HG02642 (cell line): ENCODE results near the gene CX3CL1.

ENCODE experiments used
- ATAC-seq: cut with Tn5 transposase; IDR thresholded peaks from one replicate; pipeline ENCODE4 v1.9.1; 2021; ENCODE audit warnings: mild to moderate bottlenecking; ENCODE audit not compliant: unreplicated experiment, poor library complexity

The CX3CL1 gene

DNA sequence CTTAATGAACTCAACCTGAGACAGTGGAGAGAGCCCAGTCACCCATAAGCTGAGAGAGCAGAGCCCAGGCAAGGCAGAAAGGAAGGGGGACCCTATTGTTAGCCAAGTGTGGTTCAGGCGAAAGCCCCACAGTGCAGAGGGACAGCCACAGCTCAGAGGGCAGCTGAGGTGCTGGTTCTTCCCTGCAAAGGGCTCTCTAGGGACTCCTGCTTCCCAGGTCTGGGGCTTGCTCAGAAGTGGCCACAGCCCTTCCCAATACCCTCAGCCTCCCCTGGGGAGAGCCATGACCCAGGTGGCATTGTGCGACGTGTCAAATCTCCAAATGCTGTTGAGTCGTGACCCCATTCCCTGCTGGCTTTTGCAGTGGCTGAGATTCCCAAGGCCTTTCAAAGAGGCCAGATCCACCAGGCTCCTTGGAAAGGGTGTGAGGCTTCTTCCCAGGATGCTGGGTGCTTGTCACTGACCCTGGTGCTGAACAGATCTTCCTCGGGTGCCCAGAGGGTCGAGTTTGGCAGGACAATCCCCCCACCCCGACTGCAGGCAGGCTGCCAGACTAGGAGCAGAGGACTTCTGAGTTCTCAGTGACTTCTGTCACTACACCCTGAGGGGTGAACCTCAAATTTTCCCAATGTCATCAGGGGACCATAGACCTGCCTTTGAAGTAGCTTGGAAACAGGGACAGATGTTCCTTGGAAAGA lies 29.8 kb downstream of the CX3CL1 start:
- no peak for ATAC-seq

DNA sequence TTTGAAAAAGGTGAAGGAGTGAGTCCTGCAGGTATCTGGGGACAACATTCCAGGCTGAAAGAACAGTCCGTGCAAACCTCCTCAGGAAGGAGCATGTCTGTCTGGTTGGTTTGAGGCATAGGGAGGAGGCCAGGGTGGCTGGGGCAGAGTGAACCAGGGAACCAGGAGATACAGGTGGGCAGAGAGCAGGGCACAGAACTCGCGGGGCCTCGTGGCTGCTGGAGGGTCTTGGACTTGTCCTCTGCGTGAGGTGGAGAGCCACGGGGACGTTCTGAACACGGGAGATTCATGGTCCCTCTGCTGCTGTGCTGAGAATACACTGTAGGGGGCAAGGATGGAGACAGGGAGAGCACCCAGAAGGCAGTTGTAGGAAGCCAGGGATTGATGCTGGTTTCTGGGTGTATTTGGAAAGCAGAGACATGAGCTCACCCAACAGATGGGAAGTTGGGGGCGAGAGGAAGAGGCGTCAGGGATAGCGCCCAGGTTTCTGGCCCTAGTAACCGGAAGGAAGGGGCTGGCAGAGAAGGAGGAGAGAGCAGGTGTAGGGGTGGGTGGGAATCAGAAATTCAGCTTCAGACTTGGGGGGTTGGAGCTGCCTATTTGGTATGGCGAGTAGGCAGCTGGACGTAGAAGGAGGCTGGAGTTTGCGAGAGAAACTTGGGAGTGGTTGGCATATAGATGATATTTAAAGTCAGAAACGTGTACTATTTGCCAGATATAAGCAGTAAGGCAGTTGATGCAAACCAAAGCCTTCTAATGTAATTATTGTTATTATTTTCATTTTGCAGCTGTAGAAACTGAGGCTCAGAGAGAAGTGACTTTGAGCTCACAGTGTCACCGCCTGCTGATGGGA lies 31.9 kb downstream of the CX3CL1 start, which contains the start of gene CCL17:
CCL17 (plus strand) TSS at position 803 of the 853 bp plus-strand sequence. CDS start 9,166 bp downstream, outside the sequence.
- ATAC-seq = no peak

DNA sequence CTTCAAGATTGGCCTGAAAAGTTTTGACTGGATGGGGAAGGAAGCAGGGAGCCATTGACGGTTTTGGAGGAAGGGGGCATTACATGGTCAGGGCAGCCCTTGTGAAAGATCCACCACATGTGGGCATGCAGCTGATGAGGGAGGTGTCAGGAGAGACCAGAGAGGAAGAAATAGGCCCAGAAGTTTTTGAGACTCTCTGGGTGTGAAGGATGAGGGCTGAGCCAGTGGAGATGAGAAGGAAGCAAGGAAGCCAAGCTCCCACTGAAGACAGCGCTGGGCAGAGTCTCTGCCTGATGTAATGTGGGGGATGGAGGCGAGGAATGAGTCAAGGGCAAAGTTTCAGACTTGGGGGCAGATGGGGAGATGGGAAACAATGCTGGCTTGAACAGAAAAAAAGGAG lies 32.8 kb downstream of the CX3CL1 start:
- no peak for ATAC-seq

DNA sequence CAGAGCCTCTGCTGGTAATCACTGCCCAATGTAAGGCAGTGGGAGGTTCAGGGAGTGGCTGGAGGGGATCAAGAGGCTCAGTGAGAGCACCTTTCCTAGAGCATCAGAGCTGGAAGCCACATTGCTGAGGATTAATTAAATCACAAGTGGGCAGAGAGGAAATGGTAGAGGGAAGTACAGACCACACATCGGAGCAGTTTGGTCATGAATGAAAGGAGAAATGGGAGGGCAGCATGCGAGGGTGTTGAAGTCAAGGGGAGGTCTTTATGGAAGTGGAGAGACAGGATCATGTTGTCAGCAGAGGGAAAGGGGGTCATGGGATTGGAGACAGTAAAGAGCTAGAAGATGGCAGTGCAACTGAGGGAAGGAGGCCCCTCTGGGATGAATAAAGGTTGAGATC lies 34.6 kb downstream of the CX3CL1 start:
- no peak for ATAC-seq

DNA sequence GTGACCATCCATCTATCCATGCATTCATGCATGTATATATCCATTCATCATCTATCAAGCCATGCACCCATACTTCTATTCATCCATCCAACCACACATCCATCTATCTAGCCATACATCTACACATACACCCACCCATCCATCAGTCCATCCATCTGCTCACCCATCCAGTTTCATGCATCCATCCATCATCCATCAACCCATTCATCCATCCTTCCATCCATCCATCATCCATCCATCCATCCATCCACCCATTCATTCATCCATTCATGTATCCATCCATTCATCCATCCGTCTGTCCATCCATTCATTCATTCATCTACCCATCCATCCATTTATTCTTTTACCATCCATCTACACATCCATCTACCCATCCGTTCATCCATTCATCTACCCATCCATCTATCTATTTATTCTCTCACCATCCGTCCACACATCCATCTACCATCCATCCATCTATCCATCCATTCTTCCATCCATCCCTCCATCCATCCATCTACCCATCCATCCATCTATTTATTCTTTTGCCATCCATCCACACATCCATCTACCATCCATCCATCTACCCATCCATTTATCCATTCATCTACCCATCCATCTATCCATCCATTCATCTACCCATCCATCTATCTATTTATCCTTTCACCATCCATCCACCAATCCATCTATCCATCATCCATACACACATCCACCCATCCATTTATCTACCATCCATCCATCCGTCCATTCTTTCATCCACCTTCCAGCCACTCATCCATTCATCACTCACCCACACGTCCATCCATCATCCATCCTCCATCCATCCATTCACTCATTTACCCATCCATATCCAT lies 35.4 kb downstream of the CX3CL1 start:
- ATAC-seq = no peak

DNA sequence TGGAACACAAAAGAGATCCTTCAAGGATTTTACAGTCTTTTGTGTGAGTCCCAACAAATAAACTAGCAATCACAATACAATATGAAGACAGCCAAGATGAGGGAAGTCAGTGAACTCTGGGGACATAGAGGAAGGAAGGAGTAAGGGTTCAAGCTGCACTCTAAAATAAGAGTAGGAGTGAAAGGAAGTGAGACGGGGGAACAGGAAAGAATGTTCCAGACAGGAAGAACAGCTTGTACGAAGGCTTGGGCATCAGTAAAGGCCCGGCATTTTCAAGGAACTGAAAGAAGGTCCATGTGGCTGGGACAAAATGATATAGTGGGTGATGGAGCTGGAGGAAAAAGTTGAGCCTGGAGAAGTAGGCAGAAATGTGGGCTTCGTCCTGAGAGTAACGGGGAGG lies 36.8 kb downstream of the CX3CL1 start:
- no peak for ATAC-seq

DNA sequence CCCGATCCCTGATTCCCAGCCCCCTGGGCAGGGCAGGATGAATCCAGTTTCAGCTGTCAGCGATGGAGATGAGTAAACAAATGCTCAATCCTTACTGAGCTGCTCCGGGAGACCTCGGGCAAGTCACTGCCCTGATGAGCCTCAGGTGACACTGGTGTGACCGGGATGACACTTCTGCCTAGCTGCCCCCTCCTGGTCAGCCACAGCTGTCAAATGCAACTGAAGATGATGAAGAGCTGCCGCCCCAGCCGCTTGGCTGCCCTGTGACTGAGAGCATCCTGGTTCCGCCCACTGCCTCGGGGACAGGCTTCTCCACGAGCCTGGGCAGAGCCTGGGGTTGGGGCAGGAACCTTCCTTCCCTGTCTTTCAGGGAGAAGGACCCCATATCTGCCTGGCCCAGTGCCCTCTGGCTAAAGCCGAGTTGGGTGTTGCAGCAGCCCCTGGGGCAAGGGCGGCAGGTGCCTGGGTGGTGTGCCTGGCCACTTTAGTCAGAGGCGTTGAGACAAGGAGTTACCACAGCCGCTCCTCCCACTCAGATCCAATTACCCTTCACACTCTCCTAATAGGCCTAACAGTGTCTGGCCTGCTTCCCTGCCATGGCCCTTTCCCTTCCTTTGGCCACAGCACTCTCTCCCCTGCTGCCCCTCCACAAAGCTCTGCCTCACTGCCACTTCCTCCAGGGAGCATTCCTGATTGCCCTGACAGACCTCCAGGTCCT lies 37.7 kb downstream of the CX3CL1 start:
- ATAC-seq = no peak

DNA sequence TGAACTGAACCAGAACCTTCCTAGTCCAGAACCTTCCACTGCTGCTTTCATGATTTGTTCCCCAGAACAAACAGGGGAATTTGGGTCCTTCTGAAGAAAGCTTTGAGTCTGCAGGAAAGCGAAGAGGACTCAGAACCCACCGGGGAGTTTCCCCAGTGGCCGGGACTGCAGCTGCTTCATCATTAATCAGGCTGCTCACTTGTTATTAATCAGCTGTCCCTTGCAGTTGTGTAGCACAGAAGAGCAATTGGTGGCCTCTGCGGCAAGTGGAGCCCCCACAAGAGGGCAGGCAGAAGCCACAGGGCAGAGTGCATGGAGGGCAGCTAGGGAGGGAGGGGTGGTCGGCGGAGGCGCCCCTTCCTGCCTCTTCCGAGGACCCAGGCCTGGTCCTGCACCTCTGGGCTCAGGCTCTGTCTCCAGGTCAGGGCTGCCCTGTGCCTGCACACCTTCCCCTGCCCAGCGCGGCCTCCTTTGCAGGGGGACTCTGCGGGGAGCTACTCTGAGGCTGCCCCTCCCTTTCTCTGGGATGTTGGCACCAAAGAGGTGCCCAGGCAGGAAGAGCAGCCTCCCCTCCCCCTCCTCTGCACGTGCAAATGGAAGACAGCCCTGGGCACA lies 39.2 kb downstream of the CX3CL1 start:
- ATAC-seq = no peak

DNA sequence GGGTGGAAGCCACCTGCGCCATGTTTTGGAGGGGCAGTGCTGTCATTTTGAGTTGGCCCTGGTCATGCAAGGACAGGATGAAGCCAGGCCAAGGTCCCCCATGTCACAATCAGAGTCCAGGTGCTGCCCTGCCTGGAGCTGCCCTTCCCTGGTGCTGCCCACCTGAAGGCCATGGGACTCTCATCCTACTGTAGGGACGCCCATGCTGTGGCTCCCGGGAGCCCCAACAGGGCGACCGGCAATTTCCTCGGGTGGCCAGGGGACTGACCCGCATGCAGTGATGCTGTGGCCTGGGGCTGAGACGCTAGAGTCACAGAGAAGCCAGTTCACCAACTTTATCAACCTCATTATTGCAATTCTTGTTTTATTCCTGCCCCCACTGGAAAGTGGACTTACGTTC lies 40.3 kb downstream of the CX3CL1 start:
- no peak for ATAC-seq

DNA sequence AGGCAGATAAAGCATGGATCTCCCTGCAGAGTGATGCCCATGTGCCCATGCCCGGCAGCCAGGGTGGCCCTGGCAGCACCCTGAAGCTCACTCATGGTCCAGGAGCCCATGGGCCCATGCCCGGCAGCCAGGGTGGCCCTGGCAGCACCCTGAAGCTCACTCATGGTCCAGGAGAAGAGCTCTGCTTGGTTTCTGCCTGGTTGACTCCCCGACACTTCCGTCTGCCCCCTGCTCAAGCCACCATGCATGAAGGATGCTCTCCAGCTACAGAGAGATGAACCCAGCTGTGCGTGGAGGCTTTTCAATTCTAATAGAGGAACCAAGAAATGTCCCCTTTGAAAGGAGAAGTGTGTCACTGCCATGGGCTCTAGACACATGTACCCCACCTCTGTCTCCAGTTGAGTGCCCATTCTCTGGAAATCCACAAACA lies 41.0 kb downstream of the CX3CL1 start:
- ATAC-seq = peak; percentile 53

DNA sequence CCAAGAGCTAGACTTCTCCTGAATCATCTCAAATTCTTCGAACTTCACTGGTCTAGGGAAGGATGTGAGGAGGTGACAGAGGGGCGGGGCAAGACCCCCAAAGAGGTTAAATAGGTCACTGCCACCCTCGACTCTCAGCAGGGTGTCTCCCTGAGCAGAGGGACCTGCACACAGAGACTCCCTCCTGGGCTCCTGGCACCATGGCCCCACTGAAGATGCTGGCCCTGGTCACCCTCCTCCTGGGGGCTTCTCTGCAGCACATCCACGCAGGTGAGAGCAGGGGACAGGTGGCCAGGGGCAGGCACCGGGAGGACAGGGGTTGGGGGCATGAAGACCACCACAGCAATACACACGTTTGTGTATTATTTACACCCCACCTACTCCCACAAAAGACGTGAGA lies 41.4 kb downstream of the CX3CL1 start:
- no peak for ATAC-seq

DNA sequence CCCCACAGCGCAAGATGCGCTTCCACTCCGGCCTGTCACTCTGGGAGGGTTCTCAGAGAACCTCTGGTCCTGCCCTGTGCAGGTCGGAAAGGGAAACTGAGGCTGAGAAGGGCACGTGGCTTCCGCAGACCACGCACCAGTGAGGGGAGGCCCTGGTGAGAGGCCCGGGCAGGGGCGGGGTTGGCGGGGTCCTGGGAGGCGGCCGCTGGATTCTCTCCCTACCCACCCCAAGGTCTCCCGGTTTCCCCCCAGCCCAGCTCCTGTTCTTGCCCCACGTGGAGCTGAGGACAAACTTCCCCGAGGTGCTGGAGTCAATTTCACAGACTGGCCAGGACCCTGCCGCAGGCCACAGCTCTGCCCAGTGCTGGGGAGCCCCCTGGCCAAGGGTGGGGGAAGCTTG lies 43.8 kb downstream of the CX3CL1 start:
- no peak for ATAC-seq

DNA sequence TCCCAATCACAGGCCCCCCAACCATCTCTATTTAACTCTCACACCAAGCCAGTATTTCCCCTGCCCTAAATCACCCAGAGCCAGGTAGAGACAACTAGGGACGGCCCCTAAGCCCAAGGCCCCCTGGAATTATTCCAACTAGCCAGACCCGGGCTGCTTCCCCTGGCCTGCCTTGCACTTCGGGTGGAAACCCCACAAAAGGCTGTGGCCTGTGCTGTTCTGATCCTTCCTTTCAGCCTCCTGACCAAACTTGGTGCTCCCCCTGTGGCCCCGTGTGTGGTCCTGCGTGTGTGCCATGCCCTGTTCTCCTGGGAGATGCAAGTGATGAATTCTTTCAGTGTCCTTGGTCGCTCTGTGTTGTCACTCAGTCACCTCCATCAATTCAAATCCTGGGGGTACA lies 47.2 kb downstream of the CX3CL1 start:
- ATAC-seq = no peak

DNA sequence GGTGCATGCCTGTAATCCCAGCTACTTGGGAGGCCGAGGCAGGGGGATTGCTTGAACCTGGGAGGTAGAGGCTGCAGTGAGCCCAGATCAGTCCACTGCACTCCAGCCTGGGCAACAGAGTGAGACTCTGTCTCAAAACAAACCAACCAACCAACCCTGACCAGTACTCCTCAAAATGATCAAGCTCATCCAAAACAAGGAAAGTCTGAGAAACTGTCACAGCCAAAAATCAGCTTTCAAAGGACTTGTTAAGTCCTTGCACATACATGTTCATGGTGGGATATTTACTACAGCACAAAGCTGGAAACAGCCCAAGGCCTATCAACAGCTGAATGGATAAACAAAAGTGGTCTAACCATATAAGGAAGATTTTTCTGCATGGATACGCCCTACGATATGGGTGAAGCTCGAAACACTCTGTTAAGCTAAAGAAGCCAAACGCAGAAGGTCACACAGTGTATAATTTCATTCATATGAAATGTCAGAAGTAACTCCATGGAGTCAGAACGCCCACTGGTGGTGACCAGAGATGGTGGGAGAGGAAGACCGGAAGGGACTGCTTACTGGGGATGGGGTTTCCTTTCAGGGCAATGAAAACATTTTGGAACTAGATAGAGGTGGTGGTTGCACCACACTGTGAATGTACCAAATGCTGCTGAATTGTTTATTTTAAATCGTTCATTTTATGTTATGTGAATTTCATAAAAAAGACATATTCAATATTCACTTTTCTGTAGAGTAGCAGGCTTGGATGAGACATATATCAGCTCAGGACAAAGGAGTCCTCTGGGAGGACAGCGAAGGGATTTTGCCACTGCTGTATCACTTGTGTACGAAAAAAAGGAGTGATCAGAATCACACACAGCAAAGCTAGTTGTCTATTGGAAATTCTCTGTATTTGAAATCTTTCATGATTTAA lies 50.0 kb downstream of the CX3CL1 start:
- no peak for ATAC-seq

DNA sequence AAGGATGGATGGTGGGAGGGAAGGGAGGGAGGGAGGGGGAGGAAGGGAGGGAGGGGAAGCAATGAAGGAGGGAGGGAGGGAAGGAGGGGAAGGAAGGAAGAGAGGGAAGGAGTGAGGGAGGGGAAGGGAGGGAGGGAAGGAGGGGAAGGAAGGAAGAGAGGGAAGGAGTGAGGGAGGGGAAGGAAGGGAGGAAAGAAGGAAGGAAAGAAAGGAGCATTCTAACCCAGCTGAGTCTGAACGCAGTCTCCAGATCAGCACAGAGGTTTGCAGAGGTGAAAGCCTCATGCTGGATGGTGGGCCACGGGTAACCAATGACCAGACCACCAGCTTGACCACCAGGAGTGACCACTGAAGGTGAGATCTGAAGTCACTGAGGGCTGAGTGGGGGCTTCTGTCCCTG lies 50.9 kb downstream of the CX3CL1 start:
- no peak for ATAC-seq

DNA sequence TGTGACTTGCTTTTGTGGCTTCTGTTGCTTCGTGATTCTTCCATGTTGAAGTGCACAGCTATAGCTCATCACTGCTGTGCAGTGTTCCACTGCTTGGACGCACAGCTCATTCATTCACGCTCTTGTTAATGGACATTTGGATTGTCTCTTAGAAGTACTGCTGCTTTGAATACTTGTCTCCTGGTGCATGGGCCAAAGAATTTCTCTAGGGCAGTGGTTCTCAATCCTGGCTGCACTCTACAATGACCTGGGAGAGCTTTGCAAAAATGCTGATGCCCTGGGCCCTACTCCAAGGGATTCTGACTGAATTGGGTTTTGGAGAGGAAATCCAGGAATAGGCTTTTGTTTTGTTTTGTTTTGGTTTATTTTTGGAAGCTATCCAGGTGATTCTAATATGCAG lies 52.3 kb downstream of the CX3CL1 start:
- no peak for ATAC-seq

DNA sequence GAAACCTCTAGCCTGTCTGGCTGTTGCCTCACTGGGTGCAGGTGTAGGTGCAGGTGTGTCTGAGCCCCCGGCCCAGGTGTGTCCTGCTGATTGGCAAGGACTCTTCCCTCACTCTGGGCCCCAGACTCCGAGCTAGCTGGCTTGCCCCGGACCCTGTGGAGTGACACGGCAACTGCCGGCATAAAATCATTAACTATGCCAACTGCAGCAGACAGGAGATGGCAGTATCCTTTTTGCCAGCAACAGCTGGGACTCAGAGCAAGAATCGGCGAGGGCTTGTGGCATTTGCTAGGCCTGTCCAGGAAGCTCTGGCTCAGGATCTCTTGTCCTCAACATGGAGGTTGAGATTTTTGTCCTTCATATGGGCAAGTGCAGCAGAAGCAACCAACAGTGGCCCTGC lies 54.1 kb downstream of the CX3CL1 start:
- no peak for ATAC-seq

DNA sequence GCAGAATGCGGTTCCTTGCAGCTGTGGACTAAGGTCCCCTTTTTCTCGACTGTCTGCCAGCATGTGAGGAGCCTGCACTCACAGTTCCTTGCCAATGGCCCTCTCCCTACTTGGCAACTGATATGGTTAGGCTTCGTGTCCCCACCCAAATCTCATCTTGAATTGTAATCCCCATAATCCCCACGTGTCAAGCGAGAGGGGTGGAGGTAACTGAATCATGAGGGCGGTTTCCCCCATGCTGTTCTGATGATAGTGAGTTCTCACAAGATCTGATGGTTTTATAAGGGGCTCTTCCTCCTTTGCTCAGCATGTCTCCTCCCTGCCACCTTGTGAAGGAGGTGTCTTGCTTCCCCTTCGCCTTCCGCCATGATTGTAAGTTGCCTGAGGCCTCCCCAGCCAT lies 55.0 kb downstream of the CX3CL1 start:
- no peak for ATAC-seq

DNA sequence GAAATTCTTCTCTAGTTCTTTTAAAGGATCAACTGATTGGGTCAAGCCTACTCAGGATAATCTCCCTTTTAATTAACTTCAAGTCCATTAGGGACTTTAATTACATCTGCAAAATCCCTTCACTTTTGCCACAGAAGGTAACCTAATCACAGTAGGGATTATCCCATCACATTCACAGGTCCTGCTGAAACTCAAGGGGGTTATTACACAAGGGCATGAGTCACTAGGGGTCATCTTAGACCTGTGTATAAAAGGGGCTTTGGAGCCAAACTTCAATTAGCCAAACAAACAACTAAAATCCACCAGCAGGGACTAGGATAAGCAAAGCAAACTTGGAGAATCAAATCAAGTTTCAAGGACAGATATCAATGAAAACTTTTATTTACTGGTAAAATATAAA lies 55.5 kb downstream of the CX3CL1 start:
- no peak for ATAC-seq
